KMS-11 (cell line): Measurements from ENCODE around the gene VAMP5.

ENCODE experiments used
- H2AFZ ChIP-seq: fragments of 200-600 bp; sonication (generic); 2 replicates; pipeline ENCODE4 v1.6.1; 2016; ENCODE audit warnings: antibody characterized with exemption, mixed run types, low read depth
- H3K27ac ChIP-seq: fragments of 200-600 bp; sonication (generic); 2 replicates; pipeline ENCODE4 v1.6.1; 2016; ENCODE audit warnings: mild to moderate bottlenecking, mixed run types
- H3K27me3 ChIP-seq: fragments of 200-600 bp; sonication (generic); 2 replicates; pipeline ENCODE4 v1.6.1; 2017; ENCODE audit warnings: mild to moderate bottlenecking, low read depth, mixed run types, moderate library complexity; ENCODE audit not compliant: insufficient read depth
- H3K36me3 ChIP-seq: fragments of 200-600 bp; sonication (generic); 2 replicates; pipeline ENCODE4 v1.6.1; 2017; ENCODE audit warnings: mild to moderate bottlenecking, mixed run types; ENCODE audit not compliant: insufficient read depth
- H3K4me1 ChIP-seq: fragments of 200-600 bp; sonication (generic); 2 replicates; pipeline ENCODE4 v1.6.1; 2016; ENCODE audit warnings: mild to moderate bottlenecking, low read depth, mixed run types; ENCODE audit not compliant: poor library complexity, severe bottlenecking
- H3K4me2 ChIP-seq: fragments of 200-600 bp; sonication (generic); 2 replicates; pipeline ENCODE4 v1.7.0; 2016; ENCODE audit warnings: mild to moderate bottlenecking, mixed run types
- H3K4me3 ChIP-seq: fragments of 200-600 bp; sonication (generic); IDR thresholded peaks from 2 replicates; pipeline ENCODE4 v1.6.1; 2017; ENCODE audit warnings: low read depth, low read length, mixed read lengths; ENCODE audit not compliant: insufficient read depth
- H3K79me2 ChIP-seq: fragments of 200-600 bp; sonication (generic); 2 replicates; pipeline ENCODE4 v1.6.1; 2016; ENCODE audit warnings: low read depth, mixed run types; ENCODE audit not compliant: insufficient read depth
- H3K9ac ChIP-seq: fragments of 200-600 bp; sonication (generic); 2 replicates; pipeline ENCODE4 v1.6.1; 2016; ENCODE audit warnings: mild to moderate bottlenecking, mixed run types
- H4K20me1 ChIP-seq: fragments of 200-600 bp; sonication (generic); 2 replicates; pipeline ENCODE4 v1.6.1; 2016; ENCODE audit warnings: mild to moderate bottlenecking, mixed run types; ENCODE audit not compliant: insufficient read depth
- CTCF ChIP-seq: fragments of 200-600 bp; sonication (generic); conservative IDR thresholded peaks from 2 replicates; pipeline ENCODE4 v1.6.1; 2017; ENCODE audit warnings: low read depth, mild to moderate bottlenecking, antibody characterized with exemption, low read length, moderate library complexity, mixed read lengths

Gene VAMP5

GRCh38 chr2:85547089-85547858 lies 37.0 kb upstream of the VAMP5 start:
- peaks cover 14% of the 10 kb centered on the region; the same call in 1 of the 2 replicates for H3K36me3 ChIP-seq
- no peak overlapping the region for H3K4me2 ChIP-seq
- H3K4me3 ChIP-seq = no peak overlapping the region
- H3K27me3 ChIP-seq = no peaks in the 10 kb centered on the region
- H3K79me2 ChIP-seq = peaks cover 13% of the 10 kb centered on the region
- H3K4me1 ChIP-seq = peaks cover 8% of the 10 kb centered on the region
- H4K20me1 ChIP-seq = peaks cover 22% of the 10 kb centered on the region
- no peak overlapping the region for H3K9ac ChIP-seq
- peak overlapping the region; percentile 17; the same call in 1 of the 2 replicates for H3K27ac ChIP-seq
- TF ChIP-seq CTCF = no peak
- H2AFZ ChIP-seq = no peak overlapping the region

DNA sequence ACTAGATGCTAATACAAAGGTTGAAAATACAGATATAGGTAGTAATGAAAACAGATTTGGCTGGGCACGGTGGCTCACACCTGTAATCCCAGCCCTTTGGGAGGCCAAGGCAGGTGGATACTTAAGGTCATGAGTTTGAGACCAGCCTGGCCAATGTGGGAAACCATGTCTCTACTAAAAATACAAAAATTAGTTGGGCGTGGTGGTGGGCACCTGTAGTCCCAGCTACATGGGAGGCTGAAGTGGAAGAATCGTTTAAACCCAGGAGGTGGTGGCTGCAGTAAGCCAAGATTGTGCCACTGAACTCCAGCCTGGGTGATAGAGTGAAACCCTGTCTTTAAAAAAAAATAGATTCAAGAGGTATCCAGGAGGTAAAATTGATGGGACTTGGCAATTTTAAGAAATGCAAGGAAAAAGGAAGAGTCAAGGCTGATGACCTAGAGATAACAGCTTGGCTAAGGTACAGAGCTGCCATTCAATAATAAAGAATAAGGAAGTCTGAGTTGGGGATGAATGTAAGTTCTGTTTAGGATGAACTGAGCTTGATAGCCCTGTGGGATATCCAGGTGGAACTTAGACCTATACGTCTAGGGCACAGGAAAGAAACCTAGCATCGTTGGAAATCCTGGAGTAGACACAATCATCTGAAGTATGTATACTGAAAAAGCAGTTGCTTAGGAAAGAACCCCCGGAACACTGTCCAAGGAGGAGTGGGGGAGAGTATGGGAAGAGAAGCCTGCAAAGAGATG lies 36.2 kb upstream of the VAMP5 start:
- Histone ChIP-seq H3K27me3 (no peaks in the 10 kb centered on the region), H3K4me3 (no peak overlapping the region), H3K79me2 (peaks cover 6% of the 10 kb centered on the region), H3K4me1 (peaks cover 2% of the 10 kb centered on the region), H3K4me2 (no peak overlapping the region), H2AFZ (no peak overlapping the region), H4K20me1 (peaks cover 15% of the 10 kb centered on the region; the same call in 1 of the 2 replicates), H3K36me3 (peaks cover 7% of the 10 kb centered on the region; the same call in 1 of the 2 replicates), H3K27ac (no peak overlapping the region; the same call in 1 of the 2 replicates), H3K9ac (no peak overlapping the region)
- no peak for TF ChIP-seq CTCF

DNA sequence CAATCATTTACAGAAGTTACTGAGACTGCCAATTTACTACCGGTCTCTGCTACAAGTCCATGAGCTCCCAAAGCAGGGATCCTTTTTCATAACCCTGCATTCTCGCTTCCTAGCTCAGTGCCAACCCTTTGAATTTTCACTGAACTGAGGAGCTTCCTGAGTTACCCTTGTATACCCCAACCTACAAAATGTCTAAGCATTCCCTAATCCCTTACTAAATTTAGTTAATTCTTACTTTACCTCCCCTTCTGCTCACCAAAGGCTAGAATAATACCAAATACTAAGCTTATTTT lies 35.7 kb upstream of the VAMP5 start:
- no peak overlapping the region for H2AFZ ChIP-seq
- peaks cover 10% of the 10 kb centered on the region; the same call in 1 of the 2 replicates for H4K20me1 ChIP-seq
- no peaks in the 10 kb centered on the region for H3K4me1 ChIP-seq
- H3K4me2 ChIP-seq = no peak overlapping the region
- peaks cover 2% of the 10 kb centered on the region; the same call in 1 of the 2 replicates for H3K36me3 ChIP-seq
- no peak for TF ChIP-seq CTCF
- H3K27me3 ChIP-seq = no peaks in the 10 kb centered on the region
- H3K27ac ChIP-seq = peak overlapping the region; percentile 2; the same call in 1 of the 2 replicates
- H3K4me3 ChIP-seq = no peak overlapping the region
- 0 out of 2 replicates have a peak, but pooled peaks cover under 1% of the 10 kb centered on the region for H3K79me2 ChIP-seq
- no peak overlapping the region for H3K9ac ChIP-seq

- no peak for TF ChIP-seq CTCF
- Histone ChIP-seq H3K27ac (0 out of 2 replicates have a peak overlapping the region, but pooled peaks have one; percentile 2), H3K4me3 (no peak overlapping the region), H3K9ac (no peak overlapping the region), H4K20me1 (peaks cover 10% of the 10 kb centered on the region; the same call in 1 of the 2 replicates), H3K36me3 (no peaks in the 10 kb centered on the region; the same call in 1 of the 2 replicates), H3K79me2 (no peaks in the 10 kb centered on the region), H3K27me3 (no peaks in the 10 kb centered on the region), H2AFZ (no peak overlapping the region), H3K4me2 (no peak overlapping the region), H3K4me1 (no peaks in the 10 kb centered on the region)
Measured at GRCh38 chr2:85549095-85549494, 35.1 kb upstream of the VAMP5 start.
